A673 (cell line): ENCODE measurements around the gene STS. TPM values are rescaled to one million over a fixed set of nuclear protein-coding genes. Genes with fewer than 3 reads are reported as not detected.

Source experiments
- BruUV-seq: library from RNA; stranded (reverse); fragments of 400-500 nt; replicated peaks from 2 replicates; lab custom pipeline; 2021; lab: Mats Ljungman, UMichigan
- CTCF ChIA-PET: fragments of 300-600 bp; sonication (Branson Sonifier 250); formaldehyde crosslinking; loops from one replicate; lab custom pipeline; 2022; ENCODE audit warnings: antibody characterized with exemption; lab: Charles Lee
- POLR2A ChIA-PET: fragments of 300-600 bp; sonication (Branson Sonifier 250); formaldehyde crosslinking; loops from one replicate; lab custom pipeline; 2022; ENCODE audit warnings: antibody characterized with exemption; ENCODE audit not compliant: low non-redundant PET; lab: Charles Lee
- DNase-seq: peaks from one replicate; pipeline ENCODE4 v3.0.0-alpha.2; 2015; ENCODE audit warnings: low spot score
- H3K27ac ChIP-seq: fragments of 200-600 bp; sonication (generic); 2 replicates; pipeline ENCODE4 v1.5.1; 2016; ENCODE audit warnings: mixed run types, low read depth, mild to moderate bottlenecking, mixed read lengths, antibody characterized with exemption, low read length; ENCODE audit not compliant: poor library complexity, severe bottlenecking
- H3K27me3 ChIP-seq: fragments of 200-600 bp; sonication (generic); replicated peaks from 2 replicates; pipeline ENCODE4 v1.6.1; 2017; ENCODE audit warnings: mixed run types, low read depth, mild to moderate bottlenecking, mixed read lengths, antibody characterized with exemption, low read length; ENCODE audit not compliant: insufficient read depth, poor library complexity
- H3K36me3 ChIP-seq: fragments of 200-600 bp; sonication (generic); 2 replicates; pipeline ENCODE4 v1.6.1; 2016; ENCODE audit warnings: mixed run types, mild to moderate bottlenecking, mixed read lengths, antibody characterized with exemption, low read length; ENCODE audit not compliant: insufficient read depth, poor library complexity, severe bottlenecking
- H3K4me1 ChIP-seq: fragments of 200-600 bp; sonication (generic); 2 replicates; pipeline ENCODE4 v1.6.1; 2017; ENCODE audit warnings: mixed run types, mild to moderate bottlenecking, mixed read lengths, antibody characterized with exemption, low read length; ENCODE audit not compliant: insufficient read depth, poor library complexity, severe bottlenecking
- H3K4me3 ChIP-seq: fragments of 200-600 bp; sonication (generic); 2 replicates; pipeline ENCODE4 v1.5.1; 2016; ENCODE audit warnings: low read depth, mixed run types, mild to moderate bottlenecking, mixed read lengths, low read length; ENCODE audit not compliant: poor library complexity, severe bottlenecking
- H3K9me3 ChIP-seq: fragments of 200-600 bp; sonication (generic); 2 replicates; pipeline ENCODE4 v1.6.1; 2016; ENCODE audit warnings: mixed run types, low read depth, mild to moderate bottlenecking, mixed read lengths, antibody characterized with exemption, low read length; ENCODE audit not compliant: poor library complexity, severe bottlenecking
- EZH2 ChIP-seq: fragments of 200-600 bp; sonication (generic); IDR thresholded peaks from 2 replicates; pipeline ENCODE4 v1.6.1; 2017; ENCODE audit warnings: borderline replicate concordance, low read depth, mild to moderate bottlenecking, mixed read lengths, antibody characterized with exemption, low read length; ENCODE audit not compliant: poor library complexity, severe bottlenecking
- intact Hi-C: fragments of 100-400 bp; cut with micrococcal nuclease; formaldehyde crosslinking; loops from one replicate; pipeline ENCODE4 v1.10.0; 2022; ENCODE audit not compliant: unreplicated experiment
- total RNA-seq: library from RNA; stranded (reverse); gene quantifications from 2 replicates; pipeline ENCODE4 v1.2.3, GENCODE V29; 2021
- TF ChIP-seq, protein P1 (sequence below): fragments of 300-800, 200-600 bp; sonication (generic); conservative IDR thresholded peaks from 2 replicates; pipeline ENCODE4 v1.5.1; 2017; ENCODE audit warnings: low read depth, mild to moderate bottlenecking, antibody characterized with exemption, low read length, moderate library complexity, mixed read lengths

Gene STS
- total RNA-seq, 1 experiment from 2014 or later: 2.5 TPM

DNA sequence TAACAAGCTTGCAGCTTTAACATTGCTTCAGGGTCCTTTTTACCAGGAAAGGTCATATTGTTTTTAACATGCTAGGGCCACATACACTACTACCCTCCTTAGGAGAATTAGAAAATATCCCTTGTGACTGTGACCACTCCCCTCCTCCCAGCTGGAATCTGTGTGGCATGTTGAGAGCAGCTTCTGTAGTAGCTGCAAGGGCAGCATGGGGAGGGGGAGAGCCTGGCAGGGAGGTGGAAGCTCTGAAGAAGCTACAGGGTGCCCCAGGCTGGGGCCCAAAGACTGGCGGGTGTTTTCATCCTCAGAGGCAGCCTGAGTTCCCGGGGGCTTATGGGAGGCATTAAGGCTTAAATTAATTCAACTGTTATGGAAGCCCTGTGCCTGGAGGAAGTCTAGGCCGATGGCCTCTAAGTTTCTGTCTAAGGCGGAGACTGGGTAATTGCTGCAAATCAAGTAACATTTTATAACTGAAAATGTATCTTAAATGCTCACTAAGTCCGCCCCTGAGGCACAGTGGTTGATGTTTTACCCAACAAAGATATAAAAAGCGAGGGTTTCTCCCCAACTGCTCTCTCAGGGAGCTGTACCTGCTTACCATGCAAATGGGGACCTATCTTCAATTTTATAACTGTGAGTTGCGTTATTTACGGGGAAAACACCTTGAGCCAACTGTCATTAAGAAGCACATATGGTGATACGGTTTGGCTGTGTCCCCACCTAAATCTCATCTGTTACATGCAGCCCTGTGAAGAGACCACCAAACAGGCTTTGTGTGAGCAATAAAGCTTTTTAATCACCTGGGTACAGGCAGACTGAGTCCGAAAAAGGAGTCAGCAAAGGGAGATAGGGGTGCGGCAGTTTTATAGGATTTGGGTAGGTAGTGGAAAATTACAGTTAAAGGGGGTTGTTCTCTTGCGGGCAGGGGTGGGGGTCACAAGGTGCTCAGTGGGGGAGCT, 37.4 kb upstream of the STS start:
- CTCF ChIA-PET: no interaction called here
- H3K4me1 ChIP-seq: peaks cover 14% of the 10 kb centered on the region
- no peaks in the 10 kb centered on the region for H3K27me3 ChIP-seq
- TF ChIP-seq, protein P1, sequence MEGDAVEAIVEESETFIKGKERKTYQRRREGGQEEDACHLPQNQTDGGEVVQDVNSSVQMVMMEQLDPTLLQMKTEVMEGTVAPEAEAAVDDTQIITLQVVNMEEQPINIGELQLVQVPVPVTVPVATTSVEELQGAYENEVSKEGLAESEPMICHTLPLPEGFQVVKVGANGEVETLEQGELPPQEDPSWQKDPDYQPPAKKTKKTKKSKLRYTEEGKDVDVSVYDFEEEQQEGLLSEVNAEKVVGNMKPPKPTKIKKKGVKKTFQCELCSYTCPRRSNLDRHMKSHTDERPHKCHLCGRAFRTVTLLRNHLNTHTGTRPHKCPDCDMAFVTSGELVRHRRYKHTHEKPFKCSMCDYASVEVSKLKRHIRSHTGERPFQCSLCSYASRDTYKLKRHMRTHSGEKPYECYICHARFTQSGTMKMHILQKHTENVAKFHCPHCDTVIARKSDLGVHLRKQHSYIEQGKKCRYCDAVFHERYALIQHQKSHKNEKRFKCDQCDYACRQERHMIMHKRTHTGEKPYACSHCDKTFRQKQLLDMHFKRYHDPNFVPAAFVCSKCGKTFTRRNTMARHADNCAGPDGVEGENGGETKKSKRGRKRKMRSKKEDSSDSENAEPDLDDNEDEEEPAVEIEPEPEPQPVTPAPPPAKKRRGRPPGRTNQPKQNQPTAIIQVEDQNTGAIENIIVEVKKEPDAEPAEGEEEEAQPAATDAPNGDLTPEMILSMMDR: no peak
- TF ChIP-seq EZH2: no peak
- H3K36me3 ChIP-seq: no peaks in the 10 kb centered on the region
- no peak overlapping the region for H3K27ac ChIP-seq
- H3K9me3 ChIP-seq: no peaks in the 10 kb centered on the region
- DNase-seq: peak; percentile 49
- intact Hi-C loops: no loop called here
- H3K4me3 ChIP-seq: no peak overlapping the region
- POLR2A ChIA-PET: no interaction called here
- BruUV-seq: no TSS peak

DNA sequence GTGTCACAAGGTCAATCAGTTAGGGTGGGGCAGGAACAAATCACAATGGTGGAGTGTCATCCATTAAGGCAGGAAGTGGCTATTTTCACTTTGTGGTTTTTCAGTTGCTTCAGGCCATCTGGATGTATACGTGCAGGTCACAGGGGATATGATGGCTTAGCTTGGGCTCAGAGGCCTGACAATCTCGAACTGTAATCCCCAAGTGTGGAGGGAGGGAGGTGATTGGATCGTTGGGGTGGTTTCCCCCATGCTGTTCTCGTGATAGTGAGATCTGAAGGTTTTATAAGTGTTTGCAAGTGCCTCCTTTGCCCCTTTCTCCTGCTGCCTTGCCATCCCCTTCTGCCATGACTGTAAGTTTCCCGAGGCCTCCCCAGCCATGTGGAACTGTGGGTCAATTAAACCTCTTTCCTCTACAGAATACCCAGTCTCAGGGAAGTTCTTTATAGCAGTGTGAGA, 36.7 kb upstream of the STS start:
- Histone ChIP-seq H3K4me1 (peaks cover 14% of the 10 kb centered on the region), H3K4me3 (no peak overlapping the region), H3K27ac (no peak overlapping the region), H3K27me3 (no peaks in the 10 kb centered on the region), H3K9me3 (no peaks in the 10 kb centered on the region), H3K36me3 (no peaks in the 10 kb centered on the region)
- POLR2A ChIA-PET: no interaction called here
- intact Hi-C loops: no loop called here
- DNase-seq: no peak
- no TSS peak for BruUV-seq
- TF ChIP-seq, protein P1: no peak
- no peak for TF ChIP-seq EZH2
- CTCF ChIA-PET: no interaction called here

DNA sequence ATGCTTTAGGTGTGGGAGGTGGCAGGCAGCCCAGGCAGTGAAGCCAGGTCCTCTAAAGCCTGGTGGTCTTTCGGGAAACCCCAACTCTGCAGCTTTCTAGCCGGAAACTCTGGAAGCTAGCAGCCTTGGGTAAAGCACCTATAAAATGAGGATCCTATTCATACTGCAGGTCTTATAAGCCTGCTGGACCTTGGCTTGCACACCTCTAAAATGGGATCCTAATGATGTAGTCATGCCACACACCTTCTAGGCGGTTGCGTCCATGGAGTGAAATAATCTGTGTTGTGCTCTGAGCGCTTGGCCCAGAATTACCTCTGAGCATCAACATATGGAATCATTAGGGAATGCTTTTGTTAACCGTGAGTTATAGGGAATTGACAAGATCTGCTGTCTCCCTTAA, 36.0 kb upstream of the STS start:
- peaks cover 14% of the 10 kb centered on the region for H3K4me1 ChIP-seq
- no peak for TF ChIP-seq EZH2
- TF ChIP-seq, protein P1: no peak
- intact Hi-C loops: no loop called here
- no peak overlapping the region for H3K27ac ChIP-seq
- no TSS peak for BruUV-seq
- no peaks in the 10 kb centered on the region for H3K9me3 ChIP-seq
- no peak overlapping the region for H3K4me3 ChIP-seq
- POLR2A ChIA-PET: no interaction called here
- DNase-seq: no peak
- CTCF ChIA-PET: no interaction called here
- H3K27me3 ChIP-seq: no peaks in the 10 kb centered on the region
- no peaks in the 10 kb centered on the region for H3K36me3 ChIP-seq
